ENCODE measurements around the gene ROS1.

Gene ROS1

GRCh38 chr6:117409420-117409819 is 16.3 kb downstream of the ROS1 start:
- H3K9me3 Mint-ChIP-seq: no peaks in the 10 kb centered on the region
- H3K27me3 Mint-ChIP-seq: peaks cover 18% of the 10 kb centered on the region
- H3K4me1 Mint-ChIP-seq (ENCODE audit: low read depth): no peaks in the 10 kb centered on the region
- no peak overlapping the region for H3K27ac Mint-ChIP-seq
- no peaks in the 10 kb centered on the region for H3K36me3 Mint-ChIP-seq (ENCODE audit: low read depth)
- no peak overlapping the region for H3K4me3 Mint-ChIP-seq

GRCh38 chr6:117404548-117404947 is 21.2 kb downstream of the ROS1 start:
- no peak overlapping the region for H3K4me3 Mint-ChIP-seq
- H3K27me3 Mint-ChIP-seq: peaks cover 7% of the 10 kb centered on the region
- H3K36me3 Mint-ChIP-seq (ENCODE audit: low read depth): no peaks in the 10 kb centered on the region
- no peaks in the 10 kb centered on the region for H3K4me1 Mint-ChIP-seq (ENCODE audit: low read depth)
- no peak overlapping the region for H3K27ac Mint-ChIP-seq
- H3K9me3 Mint-ChIP-seq: no peaks in the 10 kb centered on the region

- H3K36me3 Mint-ChIP-seq (ENCODE audit: low read depth): no peaks in the 10 kb centered on the region
These were observed 23.9 kb downstream of the ROS1 start for GRCh38 chr6:117401799-117402198.

GRCh38 chr6:117399924-117400323 is 25.8 kb downstream of the ROS1 start:
- no peak overlapping the region for H3K27ac Mint-ChIP-seq
- H3K9me3 Mint-ChIP-seq: no peaks in the 10 kb centered on the region
- H3K4me1 Mint-ChIP-seq (ENCODE audit: low read depth): no peaks in the 10 kb centered on the region
- H3K4me3 Mint-ChIP-seq: no peak overlapping the region
- H3K27me3 Mint-ChIP-seq: peaks cover 6% of the 10 kb centered on the region
- no peaks in the 10 kb centered on the region for H3K36me3 Mint-ChIP-seq (ENCODE audit: low read depth)

More at GRCh38 chr6:117401799-117402198, 23.9 kb downstream of the ROS1 start:
- Mint-ChIP-seq H3K4me3 (no peak overlapping the region), H3K4me1 (ENCODE audit: low read depth) (no peaks in the 10 kb centered on the region), H3K27ac (no peak overlapping the region), H3K27me3 (peaks cover 6% of the 10 kb centered on the region), H3K9me3 (no peaks in the 10 kb centered on the region)

GRCh38 chr6:117399126-117399525 is 26.6 kb downstream of the ROS1 start:
- no peaks in the 10 kb centered on the region for H3K36me3 Mint-ChIP-seq (ENCODE audit: low read depth)
- no peaks in the 10 kb centered on the region for H3K9me3 Mint-ChIP-seq
- no peak overlapping the region for H3K27ac Mint-ChIP-seq
- no peak overlapping the region for H3K4me3 Mint-ChIP-seq
- H3K27me3 Mint-ChIP-seq: peaks cover 7% of the 10 kb centered on the region
- no peaks in the 10 kb centered on the region for H3K4me1 Mint-ChIP-seq (ENCODE audit: low read depth)

GRCh38 chr6:117397536-117398227 is 28.1 kb downstream of the ROS1 start:
- no peak overlapping the region for H3K4me3 Mint-ChIP-seq
- peaks cover 18% of the 10 kb centered on the region for H3K27me3 Mint-ChIP-seq
- no peaks in the 10 kb centered on the region for H3K4me1 Mint-ChIP-seq (ENCODE audit: low read depth)
- no peaks in the 10 kb centered on the region for H3K9me3 Mint-ChIP-seq
- H3K36me3 Mint-ChIP-seq (ENCODE audit: low read depth): no peaks in the 10 kb centered on the region
- H3K27ac Mint-ChIP-seq: no peak overlapping the region

GRCh38 chr6:117396228-117396627 is 29.5 kb downstream of the ROS1 start:
- Mint-ChIP-seq H3K36me3 (ENCODE audit: low read depth) (no peaks in the 10 kb centered on the region), H3K9me3 (no peaks in the 10 kb centered on the region), H3K27me3 (peaks cover 23% of the 10 kb centered on the region), H3K27ac (no peak overlapping the region), H3K4me3 (no peak overlapping the region), H3K4me1 (ENCODE audit: low read depth) (no peaks in the 10 kb centered on the region)

GRCh38 chr6:117395164-117395563 is 30.6 kb downstream of the ROS1 start:
- no peaks in the 10 kb centered on the region for H3K36me3 Mint-ChIP-seq (ENCODE audit: low read depth)
- H3K4me3 Mint-ChIP-seq: no peak overlapping the region
- H3K4me1 Mint-ChIP-seq (ENCODE audit: low read depth): no peaks in the 10 kb centered on the region
- peaks cover 23% of the 10 kb centered on the region for H3K27me3 Mint-ChIP-seq
- H3K27ac Mint-ChIP-seq: no peak overlapping the region
- no peaks in the 10 kb centered on the region for H3K9me3 Mint-ChIP-seq

GRCh38 chr6:117393045-117393444 is 32.7 kb downstream of the ROS1 start:
- Mint-ChIP-seq H3K4me3 (no peak overlapping the region), H3K27me3 (peaks cover 23% of the 10 kb centered on the region), H3K9me3 (no peaks in the 10 kb centered on the region), H3K27ac (no peak overlapping the region), H3K4me1 (ENCODE audit: low read depth) (no peaks in the 10 kb centered on the region), H3K36me3 (ENCODE audit: low read depth) (no peaks in the 10 kb centered on the region)

- Mint-ChIP-seq H3K4me1 (ENCODE audit: low read depth) (no peaks in the 10 kb centered on the region), H3K27me3 (peaks cover 26% of the 10 kb centered on the region), H3K27ac (no peak overlapping the region), H3K36me3 (ENCODE audit: low read depth) (no peaks in the 10 kb centered on the region), H3K4me3 (no peak overlapping the region), H3K9me3 (no peaks in the 10 kb centered on the region)
These were observed 33.7 kb downstream of the ROS1 start for GRCh38 chr6:117391874-117392583.

GRCh38 chr6:117389227-117390057 is 36.3 kb downstream of the ROS1 start:
- Mint-ChIP-seq H3K4me3 (no peak overlapping the region), H3K27me3 (peaks cover 30% of the 10 kb centered on the region), H3K27ac (no peak overlapping the region)

GRCh38 chr6:117387454-117387974 is 38.2 kb downstream of the ROS1 start:
- no peaks in the 10 kb centered on the region for H3K4me1 Mint-ChIP-seq (ENCODE audit: low read depth)
- H3K9me3 Mint-ChIP-seq: peaks cover 4% of the 10 kb centered on the region
- no peak overlapping the region for H3K27ac Mint-ChIP-seq
- no peak overlapping the region for H3K4me3 Mint-ChIP-seq
- H3K36me3 Mint-ChIP-seq (ENCODE audit: low read depth): no peaks in the 10 kb centered on the region
- H3K27me3 Mint-ChIP-seq: peaks cover 23% of the 10 kb centered on the region

More at GRCh38 chr6:117389227-117390057, 36.3 kb downstream of the ROS1 start:
- Mint-ChIP-seq H3K36me3 (ENCODE audit: low read depth) (no peaks in the 10 kb centered on the region), H3K9me3 (no peaks in the 10 kb centered on the region), H3K4me1 (ENCODE audit: low read depth) (no peaks in the 10 kb centered on the region)

- Mint-ChIP-seq H3K36me3 (ENCODE audit: low read depth) (no peaks in the 10 kb centered on the region), H3K27ac (no peak overlapping the region), H3K4me3 (no peak overlapping the region), H3K9me3 (peaks cover 4% of the 10 kb centered on the region), H3K4me1 (ENCODE audit: low read depth) (no peaks in the 10 kb centered on the region), H3K27me3 (peaks cover 24% of the 10 kb centered on the region)
These were observed 41.1 kb downstream of the ROS1 start for GRCh38 chr6:117384659-117385058.

- Mint-ChIP-seq H3K27ac (no peak overlapping the region), H3K36me3 (ENCODE audit: low read depth) (no peaks in the 10 kb centered on the region), H3K4me3 (no peak overlapping the region), H3K27me3 (peaks cover 29% of the 10 kb centered on the region), H3K4me1 (ENCODE audit: low read depth) (no peaks in the 10 kb centered on the region), H3K9me3 (peaks cover 4% of the 10 kb centered on the region)
These were observed 44.0 kb downstream of the ROS1 start for GRCh38 chr6:117381749-117382148.

- no peak overlapping the region for H3K27ac Mint-ChIP-seq
- H3K4me1 Mint-ChIP-seq (ENCODE audit: low read depth): no peaks in the 10 kb centered on the region
- no peaks in the 10 kb centered on the region for H3K36me3 Mint-ChIP-seq (ENCODE audit: low read depth)
- H3K9me3 Mint-ChIP-seq: peaks cover 4% of the 10 kb centered on the region
- H3K27me3 Mint-ChIP-seq: peaks cover 24% of the 10 kb centered on the region
- no peak overlapping the region for H3K4me3 Mint-ChIP-seq
These were observed 45.4 kb downstream of the ROS1 start for GRCh38 chr6:117380298-117380697.

Measured in stimulated activated naive CD8-positive, alpha-beta T cell treated with anti-CD3 and anti-CD28 coated beads, Interleukin-15, Interleukin-2, amounts not matched to agents 100 ng/mL and 50 ng/mL, for 24 hours (primary cell).